Loucy (cell line): ENCODE data around the gene FOXP4.

Source experiments
- H2AFZ ChIP-seq: fragments of 200-600 bp; sonication (generic); 2 replicates; pipeline ENCODE4 v1.6.0; 2016; ENCODE audit warnings: antibody characterized with exemption, mild to moderate bottlenecking, low read length, moderate library complexity
- H3F3A ChIP-seq: fragments of 200-600 bp; 2 replicates; pipeline ENCODE4 v1.6.0; 2016; ENCODE audit warnings: antibody characterized with exemption, low read depth, mild to moderate bottlenecking
- H3K27me3 ChIP-seq: fragments of 200-600 bp; sonication (generic); 2 replicates; pipeline ENCODE4 v1.6.1; 2014; ENCODE audit warnings: low read length, mild to moderate bottlenecking; ENCODE audit not compliant: insufficient read depth, poor library complexity, severe bottlenecking
- H3K36me3 ChIP-seq: fragments of 200-600 bp; sonication (generic); 2 replicates; pipeline ENCODE4 v1.6.1; 2016; ENCODE audit warnings: low read length; ENCODE audit not compliant: insufficient read depth
- H3K4me1 ChIP-seq: fragments of 200-600 bp; sonication (generic); 2 replicates; pipeline ENCODE4 v1.5.1; 2014; ENCODE audit warnings: low read length, mild to moderate bottlenecking; ENCODE audit not compliant: insufficient read depth, poor library complexity, severe bottlenecking
- H3K4me2 ChIP-seq: fragments of 200-600 bp; sonication (generic); 2 replicates; pipeline ENCODE4 v1.6.0; 2014; ENCODE audit warnings: antibody characterized with exemption, low read length, low read depth, mild to moderate bottlenecking; ENCODE audit not compliant: poor library complexity, severe bottlenecking
- H3K4me3 ChIP-seq: fragments of 200-600 bp; sonication (generic); 2 replicates; pipeline ENCODE4 v1.5.1; 2014; ENCODE audit warnings: low read length, mild to moderate bottlenecking, mixed read lengths; ENCODE audit not compliant: poor library complexity, severe bottlenecking
- H3K79me2 ChIP-seq: fragments of 200-600 bp; sonication (generic); 2 replicates; pipeline ENCODE4 v1.6.1; 2014; ENCODE audit warnings: low read length; ENCODE audit not compliant: insufficient read depth
- H3K9ac ChIP-seq: fragments of 200-600 bp; sonication (generic); 2 replicates; pipeline ENCODE4 v1.6.0; 2014; ENCODE audit warnings: mild to moderate bottlenecking, low read depth, low read length, moderate library complexity; ENCODE audit not compliant: poor library complexity, severe bottlenecking
- H3K9me2 ChIP-seq: fragments of 200-600 bp; sonication (generic); replicated peaks from 2 replicates; pipeline ENCODE4 v1.6.1; 2016; ENCODE audit warnings: low read depth, low read length, mixed read lengths
- H3K9me3 ChIP-seq: fragments of 200-600 bp; sonication (generic); 2 replicates; pipeline ENCODE4 v1.6.1; 2014; ENCODE audit warnings: mild to moderate bottlenecking, antibody characterized with exemption, low read length, low read depth; ENCODE audit not compliant: insufficient read depth
- H4K20me1 ChIP-seq: fragments of 200-600 bp; sonication (generic); 2 replicates; pipeline ENCODE4 v1.6.0; 2014; ENCODE audit warnings: antibody characterized with exemption, low read length, mild to moderate bottlenecking; ENCODE audit not compliant: insufficient read depth, poor library complexity, severe bottlenecking
- CTCF ChIP-seq: fragments of 200-600 bp; sonication (generic); conservative IDR thresholded peaks from 2 replicates; pipeline ENCODE4 v1.5.1; 2014; ENCODE audit warnings: mild to moderate bottlenecking, antibody characterized with exemption, low read length
- EZH2phosphoT487 ChIP-seq: fragments of 200-600 bp; IDR thresholded peaks from 2 replicates; pipeline ENCODE4 v1.6.1; 2018; ENCODE audit warnings: antibody characterized with exemption, mild to moderate bottlenecking, moderate library complexity, borderline replicate concordance

Gene FOXP4

GRCh38 chr6:41548841-41549642 is 2.9 kb downstream of the FOXP4 start:
- Histone ChIP-seq H3K4me2 (peak overlapping the region; percentile 97), H3K9me3 (no peaks in the 10 kb centered on the region), H3K9ac (peak overlapping the region; percentile 82), H3K4me1 (peaks cover 67% of the 10 kb centered on the region), H3F3A (no peaks in the 10 kb centered on the region), H4K20me1 (peaks cover 50% of the 10 kb centered on the region), H3K4me3 (peak overlapping the region; percentile 99), H2AFZ (no peak overlapping the region), H3K27me3 (no peaks in the 10 kb centered on the region), H3K36me3 (no peaks in the 10 kb centered on the region; the same call in 1 of the 2 replicates), H3K9me2 (no peaks in the 10 kb centered on the region), H3K79me2 (peaks cover 93% of the 10 kb centered on the region)
- TF ChIP-seq CTCF (no peak), EZH2phosphoT487 (no peak)

GRCh38 chr6:41549673-41550072 is 3.5 kb downstream of the FOXP4 start:
- no peaks in the 10 kb centered on the region; the same call in 1 of the 2 replicates for H3K36me3 ChIP-seq
- no peaks in the 10 kb centered on the region for H3F3A ChIP-seq
- H3K79me2 ChIP-seq = peaks cover 92% of the 10 kb centered on the region
- no peak overlapping the region for H2AFZ ChIP-seq
- H4K20me1 ChIP-seq = peaks cover 50% of the 10 kb centered on the region
- H3K4me3 ChIP-seq = peak overlapping the region; percentile 99
- H3K9ac ChIP-seq = peak overlapping the region; percentile 82
- peaks cover 61% of the 10 kb centered on the region for H3K4me1 ChIP-seq
- TF ChIP-seq CTCF = no peak
- H3K27me3 ChIP-seq = no peaks in the 10 kb centered on the region
- no peaks in the 10 kb centered on the region for H3K9me2 ChIP-seq
- H3K9me3 ChIP-seq = no peaks in the 10 kb centered on the region
- H3K4me2 ChIP-seq = peak overlapping the region; percentile 97

- Histone ChIP-seq H3K9me2 (no peaks in the 10 kb centered on the region), H3K9ac (peak overlapping the region; percentile 18), H2AFZ (no peak overlapping the region), H3K9me3 (no peaks in the 10 kb centered on the region), H3K4me3 (peak overlapping the region; percentile 39), H3K79me2 (peaks cover 94% of the 10 kb centered on the region), H3F3A (no peaks in the 10 kb centered on the region), H3K27me3 (no peaks in the 10 kb centered on the region), H3K4me1 (peaks cover 64% of the 10 kb centered on the region), H4K20me1 (peaks cover 57% of the 10 kb centered on the region), H3K4me2 (peak overlapping the region; percentile 97), H3K36me3 (no peaks in the 10 kb centered on the region; the same call in 1 of the 2 replicates)
- no peak for TF ChIP-seq EZH2phosphoT487
- TF ChIP-seq CTCF = no peak
Observed at GRCh38 chr6:41551086-41551700, 5.0 kb downstream of the FOXP4 start.
